GM18526 (cell line): ENCODE data around the gene ARHGEF11.

Experiments used
- POLR2A ChIP-seq: IDR thresholded peaks from 3 replicates; pipeline ENCODE4 v1.6.1; 2011; ENCODE audit not compliant: insufficient read length; ENCODE audit errors: extremely low read depth

Gene ARHGEF11

GRCh38 chr1:156992215-156992614, 53.3 kb downstream of the ARHGEF11 start:
- no peak for TF ChIP-seq POLR2A

GRCh38 chr1:156987715-156988114, 57.8 kb downstream of the ARHGEF11 start:
- TF ChIP-seq POLR2A, result no peak

GRCh38 chr1:156980551-156980950, 65.0 kb downstream of the ARHGEF11 start:
- no peak for TF ChIP-seq POLR2A

- no peak for TF ChIP-seq POLR2A
Measured at GRCh38 chr1:156975084-156975483, 70.5 kb downstream of the ARHGEF11 start.

GRCh38 chr1:156973417-156973816, 72.1 kb downstream of the ARHGEF11 start:
- TF ChIP-seq POLR2A, result no peak

GRCh38 chr1:156970017-156970416, 75.5 kb downstream of the ARHGEF11 start:
- no peak for TF ChIP-seq POLR2A

GRCh38 chr1:156969496-156969895, 76.0 kb downstream of the ARHGEF11 start:
- no peak for TF ChIP-seq POLR2A

- TF ChIP-seq POLR2A, result no peak
Measured at GRCh38 chr1:156964441-156964840, 81.1 kb downstream of the ARHGEF11 start.

GRCh38 chr1:156963621-156964020, 81.9 kb downstream of the ARHGEF11 start:
- TF ChIP-seq POLR2A, result no peak

- no peak for TF ChIP-seq POLR2A
Measured at GRCh38 chr1:156961709-156962108, 83.8 kb downstream of the ARHGEF11 start.

- no peak for TF ChIP-seq POLR2A
Measured at GRCh38 chr1:156959925-156960324, 85.6 kb downstream of the ARHGEF11 start.

- no peak for TF ChIP-seq POLR2A
Measured at GRCh38 chr1:156959414-156959813, 86.1 kb downstream of the ARHGEF11 start.

- TF ChIP-seq POLR2A, result no peak
Measured at GRCh38 chr1:156958247-156958714, 87.3 kb downstream of the ARHGEF11 start.

GRCh38 chr1:156957634-156958033, 87.9 kb downstream of the ARHGEF11 start:
- TF ChIP-seq POLR2A, result no peak

- TF ChIP-seq POLR2A, result no peak
Measured at GRCh38 chr1:156956333-156956732, 89.2 kb downstream of the ARHGEF11 start.

- TF ChIP-seq POLR2A, result no peak
Measured at GRCh38 chr1:156953571-156953970, 92.0 kb downstream of the ARHGEF11 start.

- no peak for TF ChIP-seq POLR2A
Measured at GRCh38 chr1:156951371-156951770, 94.2 kb downstream of the ARHGEF11 start.

- no peak for TF ChIP-seq POLR2A
Measured at GRCh38 chr1:156949127-156949526, 96.4 kb downstream of the ARHGEF11 start.
